Measurements from ENCODE around the gene TREML2.

- no peak for TF ChIP-seq CTCF (IDR thresholded peaks at IDR 0.05)
- TF ChIP-seq POLR2A (IDR thresholded peaks at IDR 0.05), result no peak
Measured at GRCh38 chr6:41208439-41209106, 7.6 kb upstream of the TREML2 start.
